Amniotic stem cell (primary cell): ENCODE measurements around the gene RPL35.

ENCODE experiments used
- DNase-seq: peaks from one replicate; lab custom pipeline; 2025; lab: John Stamatoyannopoulos, UW

The RPL35 gene

GRCh38 chr9:124820698-124821623 is 40.8 kb downstream of the RPL35 start:
- DNase-seq = no peak

- DNase-seq = no peak
These were observed 43.1 kb downstream of the RPL35 start for GRCh38 chr9:124818431-124819281.

DNA sequence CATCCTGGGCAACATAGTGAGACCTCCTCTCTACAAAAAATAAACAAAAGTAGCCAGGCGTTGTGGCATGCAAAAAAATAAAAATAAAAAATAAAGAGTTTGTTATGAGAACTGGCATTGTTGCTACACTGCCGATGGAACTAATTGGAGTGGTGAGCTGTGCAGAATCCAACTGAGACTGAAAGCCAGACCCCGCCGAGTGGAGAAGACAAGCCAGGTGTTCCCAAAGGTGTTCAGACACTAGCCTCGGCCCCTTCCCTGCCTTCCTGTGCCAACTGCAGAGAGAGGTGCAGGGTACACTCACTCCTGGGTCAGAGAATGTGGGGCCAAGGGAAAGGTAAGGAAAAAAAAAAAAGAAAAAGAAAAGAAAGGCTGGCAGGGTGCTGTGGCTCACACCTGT is 46.2 kb downstream of the RPL35 start:
- no peak for DNase-seq

- DNase-seq = no peak
These were observed 47.6 kb downstream of the RPL35 start for GRCh38 chr9:124814164-124814535.

DNA sequence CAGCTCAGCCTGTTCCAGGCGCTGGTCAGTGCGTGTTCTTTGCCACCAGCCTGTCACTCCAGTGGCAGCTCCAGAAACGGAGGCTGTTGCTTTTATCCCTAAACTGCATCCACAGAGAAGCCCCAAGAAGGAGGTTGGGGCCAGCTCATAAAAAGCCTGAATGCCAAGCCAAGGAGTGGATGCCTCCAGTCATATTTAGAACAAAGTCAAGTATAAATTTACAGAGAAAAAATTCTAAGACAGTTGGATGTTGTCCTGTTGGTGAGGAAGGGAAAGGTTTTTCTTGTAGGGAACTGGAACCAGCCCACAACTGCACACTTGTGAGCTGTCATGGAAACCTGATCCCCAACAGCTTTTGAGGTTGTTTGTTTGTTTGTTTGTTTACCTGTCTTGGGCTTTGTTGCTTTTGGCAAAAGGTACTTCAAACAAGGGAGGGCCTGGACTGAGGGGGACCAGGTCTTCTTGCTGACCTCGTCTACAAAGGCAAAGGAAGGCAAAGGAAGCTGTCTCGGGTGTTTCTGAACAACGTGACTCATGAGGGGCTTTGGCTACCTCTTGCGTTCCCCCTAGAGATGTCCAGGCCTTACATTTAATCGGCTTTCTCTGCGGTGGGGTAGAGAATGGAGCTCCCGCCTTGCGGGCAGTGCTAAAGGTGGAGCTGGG is 48.1 kb downstream of the RPL35 start:
- DNase-seq = no peak

DNA sequence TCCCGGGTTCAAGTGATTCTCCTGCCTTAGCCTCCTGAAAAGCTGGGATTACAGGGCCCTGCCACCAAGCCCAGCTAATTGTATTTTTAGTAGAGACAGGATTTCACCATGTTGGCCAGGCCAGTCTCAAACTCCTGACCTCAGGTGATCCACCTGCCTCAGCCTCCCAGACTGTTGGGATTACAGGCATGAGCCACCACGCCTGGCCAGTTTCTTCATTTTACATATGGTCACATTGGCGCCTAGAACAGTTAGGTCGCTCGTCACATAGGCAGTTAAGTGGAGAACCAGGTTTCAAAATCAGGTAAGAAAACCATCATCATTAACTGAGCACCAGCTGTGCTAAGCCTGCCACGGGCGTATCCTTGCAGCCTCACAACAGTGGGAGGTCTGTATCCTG is 48.7 kb downstream of the RPL35 start:
- no peak for DNase-seq

DNA sequence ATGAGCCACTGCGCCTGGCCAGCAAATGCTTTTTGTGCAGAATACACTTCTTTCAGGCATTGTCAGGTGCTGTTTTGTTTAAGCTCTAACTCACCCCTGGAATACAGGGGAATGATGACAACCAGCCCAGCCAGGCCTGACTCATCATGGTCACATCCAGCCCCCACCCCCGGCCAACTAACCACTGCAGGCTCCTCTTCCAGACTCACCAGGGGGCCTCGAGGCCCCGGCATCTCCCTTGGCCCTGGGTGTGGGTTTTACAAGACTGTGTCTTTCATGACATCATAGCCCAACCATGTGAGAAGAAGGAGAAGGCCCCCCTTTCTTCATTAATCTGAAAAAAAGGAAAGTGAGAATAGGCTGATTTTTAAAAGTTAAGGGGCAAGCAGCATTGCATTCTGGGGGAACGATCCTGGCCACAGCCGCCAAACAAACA is 49.3 kb downstream of the RPL35 start:
- peak; percentile 72 for DNase-seq

DNA sequence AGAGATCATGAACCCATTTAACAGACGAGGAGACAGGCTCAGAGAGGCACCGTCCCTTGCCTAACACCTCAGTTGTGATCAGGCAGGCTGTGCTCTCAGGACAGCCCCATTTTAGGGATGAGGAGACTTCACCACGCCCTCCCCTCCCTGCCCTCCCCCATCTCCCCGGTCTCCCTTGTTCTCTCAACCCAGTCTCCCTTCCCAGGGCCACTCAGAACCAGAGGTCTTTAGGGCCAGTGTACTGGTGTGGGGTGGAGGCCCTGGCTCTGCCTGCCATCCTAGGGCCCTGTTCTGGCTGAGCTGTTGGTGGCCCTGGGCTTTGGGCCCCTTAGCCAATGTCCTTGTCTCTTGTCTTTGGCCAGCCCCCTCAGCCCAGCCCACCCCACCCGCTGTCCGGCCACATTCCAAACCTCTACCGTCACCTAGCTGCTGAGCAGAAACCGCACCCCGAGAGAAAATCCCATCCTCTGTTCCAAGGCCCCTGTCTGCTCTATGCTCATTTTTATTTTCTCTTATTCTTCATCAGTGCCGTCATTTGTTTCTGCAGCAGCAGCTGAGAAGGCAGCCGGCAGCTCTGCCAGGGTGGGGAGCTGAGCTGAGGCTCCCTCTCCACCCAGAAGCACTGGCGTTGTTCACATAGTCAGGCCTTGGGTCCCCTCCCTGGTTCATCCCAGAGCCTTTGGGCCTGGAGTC is 50.9 kb downstream of the RPL35 start:
- DNase-seq = peak; percentile 43

GRCh38 chr9:124809741-124810500 is 51.8 kb downstream of the RPL35 start:
- DNase-seq = no peak

- DNase-seq = no peak
These were observed 52.5 kb downstream of the RPL35 start for GRCh38 chr9:124809211-124809610.

DNA sequence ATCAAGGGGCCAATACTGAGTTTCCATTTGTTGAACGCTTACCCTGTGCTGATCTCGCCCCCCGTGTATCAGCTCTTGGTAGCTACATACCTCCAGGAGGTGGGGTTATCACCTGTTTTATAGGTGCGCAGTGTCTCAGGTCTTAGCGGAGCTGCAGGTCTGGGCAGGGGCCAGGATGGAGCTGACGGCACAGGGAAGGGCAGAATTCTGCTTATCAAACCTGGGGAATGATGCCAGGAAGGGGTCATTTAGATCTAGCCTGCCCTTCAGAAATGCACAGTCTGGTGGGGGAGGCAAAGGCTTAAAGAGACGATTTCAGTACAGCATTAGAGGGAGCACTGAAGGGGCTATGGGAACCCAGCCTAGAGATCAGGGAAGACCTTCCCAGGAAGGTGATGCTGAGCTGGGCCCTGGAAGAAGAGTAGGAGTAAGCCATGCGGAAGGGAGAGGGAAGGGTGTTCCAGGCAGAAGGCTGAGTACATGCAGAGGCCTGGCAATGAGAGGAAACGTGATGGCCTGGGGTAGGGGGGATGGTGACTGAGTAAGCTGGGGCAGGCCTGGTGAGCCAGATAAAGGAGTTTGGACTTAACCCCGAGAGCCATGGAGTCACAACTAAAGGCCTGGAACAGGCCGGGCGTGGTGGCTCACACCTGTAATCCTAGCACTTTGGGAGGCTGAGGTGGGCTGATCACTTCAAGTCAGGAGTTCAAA is 53.4 kb downstream of the RPL35 start:
- no peak for DNase-seq
